ENCODE data around the gene NAV3. TPM values are rescaled to one million over a fixed set of nuclear protein-coding genes. Genes with fewer than 3 reads are reported as not detected.

Gene NAV3
- total RNA-seq, 1 donor: 121 TPM

DNA sequence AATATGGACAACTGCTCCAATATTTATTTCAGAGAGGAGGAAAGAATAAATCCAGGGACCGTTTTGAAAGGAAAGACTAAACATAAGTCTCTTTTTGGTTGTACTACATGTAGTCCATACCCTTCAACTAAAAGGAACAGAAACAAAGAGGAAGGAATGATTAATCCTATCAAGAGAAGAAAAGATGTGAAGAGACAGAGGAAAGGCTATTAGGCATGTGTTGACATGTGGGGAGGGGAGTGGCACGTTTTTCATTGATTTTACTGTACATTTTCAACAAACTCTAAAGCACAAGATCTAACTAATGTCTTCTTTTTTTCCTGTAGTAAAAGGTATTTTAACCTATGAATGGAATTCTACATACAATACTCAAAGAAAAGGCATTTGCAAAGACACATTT, 85.6 kb downstream of the NAV3 start:
- TF ChIP-seq, protein P1, sequence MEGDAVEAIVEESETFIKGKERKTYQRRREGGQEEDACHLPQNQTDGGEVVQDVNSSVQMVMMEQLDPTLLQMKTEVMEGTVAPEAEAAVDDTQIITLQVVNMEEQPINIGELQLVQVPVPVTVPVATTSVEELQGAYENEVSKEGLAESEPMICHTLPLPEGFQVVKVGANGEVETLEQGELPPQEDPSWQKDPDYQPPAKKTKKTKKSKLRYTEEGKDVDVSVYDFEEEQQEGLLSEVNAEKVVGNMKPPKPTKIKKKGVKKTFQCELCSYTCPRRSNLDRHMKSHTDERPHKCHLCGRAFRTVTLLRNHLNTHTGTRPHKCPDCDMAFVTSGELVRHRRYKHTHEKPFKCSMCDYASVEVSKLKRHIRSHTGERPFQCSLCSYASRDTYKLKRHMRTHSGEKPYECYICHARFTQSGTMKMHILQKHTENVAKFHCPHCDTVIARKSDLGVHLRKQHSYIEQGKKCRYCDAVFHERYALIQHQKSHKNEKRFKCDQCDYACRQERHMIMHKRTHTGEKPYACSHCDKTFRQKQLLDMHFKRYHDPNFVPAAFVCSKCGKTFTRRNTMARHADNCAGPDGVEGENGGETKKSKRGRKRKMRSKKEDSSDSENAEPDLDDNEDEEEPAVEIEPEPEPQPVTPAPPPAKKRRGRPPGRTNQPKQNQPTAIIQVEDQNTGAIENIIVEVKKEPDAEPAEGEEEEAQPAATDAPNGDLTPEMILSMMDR (IDR thresholded peaks at IDR 0.05; ENCODE audit: insufficient read depth, low read length): no peak
- DNase-seq (ENCODE audit: low read depth): no peak
- H3K4me3 ChIP-seq (ENCODE audit: low read depth, low read length): no peak overlapping the region

DNA sequence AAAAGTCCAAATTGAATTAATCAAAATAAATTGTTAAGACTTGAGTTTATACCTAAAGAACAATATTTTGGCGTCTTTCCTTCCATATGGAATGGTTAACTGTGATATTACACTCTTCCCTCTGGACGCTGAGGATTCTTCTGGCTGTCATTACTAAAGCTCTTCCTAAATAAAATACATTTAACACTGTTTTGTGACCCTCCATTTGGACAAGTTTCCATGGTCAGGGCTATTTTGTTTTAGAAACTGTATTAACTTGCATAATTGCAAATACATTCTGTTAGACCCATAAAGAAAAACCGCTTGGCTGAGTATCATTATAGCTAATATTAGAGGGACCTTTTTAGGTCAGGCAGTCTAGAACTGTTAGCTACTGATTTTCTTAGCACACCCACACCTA, 87.4 kb downstream of the NAV3 start:
- TF ChIP-seq, protein P1 (IDR thresholded peaks at IDR 0.05; ENCODE audit: insufficient read depth, low read length): no peak
- DNase-seq (ENCODE audit: low read depth): no peak
- no peak overlapping the region for H3K4me3 ChIP-seq (ENCODE audit: low read depth, low read length)

DNA sequence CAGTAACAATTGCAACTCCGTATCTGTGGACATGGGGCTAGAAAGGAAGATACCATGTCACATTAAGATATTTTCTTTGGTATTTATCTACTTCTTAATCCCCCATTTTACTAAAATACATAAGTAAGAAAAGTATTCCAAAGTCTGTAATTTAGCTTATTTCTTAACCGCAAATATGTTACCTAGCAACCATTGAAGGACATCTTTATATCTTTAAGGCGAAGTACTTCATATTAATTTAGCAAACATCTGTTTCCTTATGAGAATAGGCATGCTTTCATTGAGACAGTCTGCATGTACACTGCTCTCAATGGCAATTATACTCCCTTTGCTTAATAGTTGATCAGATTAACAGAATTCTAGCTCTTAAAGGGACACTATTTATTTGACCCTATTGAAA, 88.8 kb downstream of the NAV3 start:
- H3K4me3 ChIP-seq (ENCODE audit: low read depth, low read length): no peak overlapping the region
- TF ChIP-seq, protein P1 (IDR thresholded peaks at IDR 0.05; ENCODE audit: insufficient read depth, low read length): no peak
- DNase-seq (ENCODE audit: low read depth): no peak

DNA sequence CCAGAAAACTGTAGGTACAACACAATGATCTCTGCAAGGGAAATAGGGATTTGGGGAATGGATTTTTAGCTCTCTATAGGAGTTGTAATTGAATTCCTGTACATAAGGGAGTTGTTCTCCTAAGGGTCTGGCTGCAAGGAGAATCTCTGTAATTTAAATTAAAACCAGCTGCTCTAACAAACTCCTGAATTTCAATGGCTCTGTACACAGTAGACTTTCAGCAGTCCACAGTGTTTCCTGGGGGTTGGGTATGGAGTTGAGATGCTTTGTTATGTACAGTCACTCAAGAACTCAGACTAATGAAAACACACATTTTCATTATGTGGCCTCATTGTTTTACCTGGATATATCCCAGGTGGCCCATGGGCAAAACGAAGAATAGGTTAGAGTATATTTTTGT, 93.2 kb downstream of the NAV3 start:
- TF ChIP-seq, protein P1 (IDR thresholded peaks at IDR 0.05; ENCODE audit: insufficient read depth, low read length): no peak
- DNase-seq (ENCODE audit: low read depth): peak; percentile 65
- no peak overlapping the region for H3K4me3 ChIP-seq (ENCODE audit: low read depth, low read length)

DNA sequence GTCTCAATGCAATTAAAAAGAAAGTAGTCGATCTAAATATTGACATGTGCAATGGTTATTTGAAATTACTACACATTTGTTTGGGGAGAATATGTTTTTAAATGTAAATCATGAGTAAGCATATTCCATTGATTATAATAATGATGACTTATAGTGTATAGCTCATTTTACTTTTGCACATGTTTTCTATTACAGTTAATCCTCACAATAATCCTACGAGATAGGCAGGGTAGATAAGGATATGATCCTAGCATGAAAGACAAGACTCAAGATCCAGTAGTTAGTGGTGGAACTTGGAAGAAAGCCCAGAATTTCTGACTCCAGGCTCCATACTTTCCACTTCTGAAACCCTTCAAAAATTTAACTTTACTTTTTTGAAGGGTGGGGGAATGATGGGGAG, 94.0 kb downstream of the NAV3 start:
- TF ChIP-seq, protein P1 (IDR thresholded peaks at IDR 0.05; ENCODE audit: insufficient read depth, low read length): no peak
- peak; percentile 91 for DNase-seq (ENCODE audit: low read depth)
- no peak overlapping the region for H3K4me3 ChIP-seq (ENCODE audit: low read depth, low read length)

DNA sequence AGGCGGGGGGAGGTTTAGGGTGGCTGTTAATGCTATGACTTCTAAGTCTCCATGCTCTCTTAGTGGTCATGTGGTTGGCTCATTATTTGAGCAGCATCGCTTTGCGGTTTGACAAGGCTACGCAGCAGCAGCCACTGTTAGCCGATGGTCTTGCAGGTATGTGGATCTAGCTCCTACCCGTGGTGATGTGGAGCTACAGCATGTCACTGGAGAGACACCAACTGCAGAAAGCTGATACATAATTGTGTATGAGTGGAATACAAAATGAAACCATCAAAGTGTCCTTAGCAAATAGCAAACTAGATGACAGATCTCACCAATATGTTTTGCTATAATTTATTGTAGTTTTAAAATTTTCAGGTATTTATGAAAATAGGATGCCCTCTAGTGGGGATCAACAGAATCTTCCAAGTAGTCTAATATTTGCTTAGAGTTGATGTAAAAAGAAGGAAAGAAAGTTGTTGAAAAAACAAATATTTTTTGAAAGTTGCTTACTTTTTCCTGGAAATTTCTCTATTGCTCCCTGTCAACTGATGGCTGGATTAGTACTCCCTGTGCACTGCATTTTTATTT, 94.9 kb downstream of the NAV3 start:
- TF ChIP-seq, protein P1 (IDR thresholded peaks at IDR 0.05; ENCODE audit: insufficient read depth, low read length): peak; percentile 98
- no peak overlapping the region for H3K4me3 ChIP-seq (ENCODE audit: low read depth, low read length)
- DNase-seq (ENCODE audit: low read depth): peak; percentile 95

DNA sequence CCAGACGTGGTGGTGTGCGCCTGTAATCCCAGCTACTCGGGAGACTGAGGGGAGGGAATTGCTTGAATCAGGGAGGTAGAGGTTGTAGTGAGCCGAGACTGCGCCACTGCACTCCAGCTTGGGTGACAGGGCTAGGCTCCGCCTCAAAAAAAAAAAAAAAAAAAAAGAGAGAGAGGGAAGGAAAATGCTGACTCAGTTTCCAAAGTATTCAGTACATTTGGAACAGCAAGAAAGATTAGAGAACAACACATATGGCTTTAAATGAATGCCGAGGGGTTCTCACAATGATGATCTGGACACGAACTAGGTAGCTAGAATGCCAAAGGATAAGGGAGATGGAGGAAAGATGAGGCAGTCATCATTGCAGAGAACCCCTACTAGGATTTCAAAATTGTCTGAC, 97.4 kb downstream of the NAV3 start:
- no peak overlapping the region for H3K4me3 ChIP-seq (ENCODE audit: low read depth, low read length)
- no peak for DNase-seq (ENCODE audit: low read depth)
- TF ChIP-seq, protein P1 (IDR thresholded peaks at IDR 0.05; ENCODE audit: insufficient read depth, low read length): no peak
